COLO829 (cell line): ENCODE measurements around the gene UBE2QL1.

Experiments used
- DNase-seq: peaks from one replicate; pipeline ENCODE4 v3.0.0; 2012; ENCODE audit warnings: low spot score

The UBE2QL1 gene

DNA sequence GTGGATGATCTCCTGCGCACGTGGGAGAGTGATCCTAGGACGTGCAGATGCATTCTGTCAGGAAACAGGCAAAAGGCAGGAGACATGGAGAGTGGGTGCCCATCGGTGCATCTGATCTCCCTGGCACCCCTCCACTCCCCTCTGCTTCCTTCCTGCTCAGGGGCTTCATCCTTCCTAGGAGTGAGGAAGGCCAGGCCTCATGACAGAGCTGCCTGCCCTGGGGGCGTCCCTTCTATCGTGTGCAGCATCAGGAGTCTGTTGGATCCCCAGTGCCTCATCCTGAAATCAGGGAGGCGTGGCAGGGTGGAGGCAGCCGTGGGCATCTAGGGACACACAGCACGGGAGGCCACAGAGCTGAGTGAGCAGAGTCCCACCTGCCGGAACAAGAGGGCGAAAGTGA is 30.1 kb downstream of the UBE2QL1 start:
- no peak for DNase-seq

DNA sequence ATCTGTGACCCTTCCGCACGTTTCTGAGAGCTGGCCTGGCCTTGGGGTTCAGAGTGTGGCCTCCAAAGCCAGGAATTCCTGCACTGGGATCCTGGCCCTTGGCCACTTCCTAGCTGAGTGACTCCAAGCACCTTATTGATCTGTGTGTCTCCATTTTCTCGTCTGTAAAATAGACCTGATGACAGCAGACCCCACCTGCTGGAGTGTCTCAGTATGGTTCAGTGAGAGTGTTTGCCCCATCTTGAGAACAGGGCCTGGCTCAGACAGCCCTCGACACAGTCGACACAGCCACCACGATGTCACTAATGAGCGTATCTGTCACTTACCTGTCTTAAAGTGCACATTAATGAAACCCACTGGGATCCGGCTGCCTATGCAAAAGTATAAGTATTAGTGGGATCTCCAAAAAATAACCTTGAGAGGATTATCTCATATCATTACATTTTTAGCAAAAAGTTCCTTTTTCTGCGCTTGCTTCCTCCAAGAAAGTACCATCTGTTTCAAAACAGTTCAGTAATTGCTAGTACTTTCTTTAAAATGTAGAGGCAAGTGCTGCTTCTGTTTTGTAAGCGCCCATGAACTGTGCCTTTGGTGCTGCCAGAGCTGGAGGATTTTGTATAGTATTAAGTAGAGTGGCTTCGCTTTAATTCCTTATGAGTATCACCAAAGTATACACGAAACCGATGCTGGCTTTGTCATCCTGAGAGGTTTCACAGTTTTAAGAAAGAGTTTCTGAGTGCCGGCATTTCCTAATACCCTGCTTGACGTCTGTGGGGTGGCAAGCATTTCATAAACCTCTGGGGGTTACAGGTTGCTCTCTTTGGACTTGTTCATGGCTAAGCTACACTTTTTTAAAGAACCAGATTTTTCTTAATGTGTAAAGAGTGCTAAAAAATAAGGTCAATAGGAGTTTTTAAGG is 31.7 kb downstream of the UBE2QL1 start:
- no peak for DNase-seq

DNA sequence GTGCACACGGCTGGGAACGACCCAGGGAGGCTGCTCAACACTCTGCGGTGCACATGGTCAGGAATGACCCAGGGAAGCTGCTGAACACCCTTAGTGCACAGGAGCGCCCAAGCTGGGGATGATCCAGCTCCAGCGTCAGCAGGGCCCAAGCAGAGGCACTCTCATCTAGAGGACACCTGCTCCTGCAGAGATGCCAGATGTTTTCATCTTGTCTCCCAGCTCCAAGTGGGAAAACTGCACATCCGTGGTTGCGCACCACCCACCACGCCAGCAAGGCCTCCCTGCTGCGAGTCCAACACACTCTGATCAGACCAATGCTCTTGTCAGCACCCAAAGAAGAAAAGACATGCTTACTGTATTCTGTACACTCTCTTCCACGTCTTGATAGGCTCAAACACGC is 34.1 kb downstream of the UBE2QL1 start:
- DNase-seq = no peak

DNA sequence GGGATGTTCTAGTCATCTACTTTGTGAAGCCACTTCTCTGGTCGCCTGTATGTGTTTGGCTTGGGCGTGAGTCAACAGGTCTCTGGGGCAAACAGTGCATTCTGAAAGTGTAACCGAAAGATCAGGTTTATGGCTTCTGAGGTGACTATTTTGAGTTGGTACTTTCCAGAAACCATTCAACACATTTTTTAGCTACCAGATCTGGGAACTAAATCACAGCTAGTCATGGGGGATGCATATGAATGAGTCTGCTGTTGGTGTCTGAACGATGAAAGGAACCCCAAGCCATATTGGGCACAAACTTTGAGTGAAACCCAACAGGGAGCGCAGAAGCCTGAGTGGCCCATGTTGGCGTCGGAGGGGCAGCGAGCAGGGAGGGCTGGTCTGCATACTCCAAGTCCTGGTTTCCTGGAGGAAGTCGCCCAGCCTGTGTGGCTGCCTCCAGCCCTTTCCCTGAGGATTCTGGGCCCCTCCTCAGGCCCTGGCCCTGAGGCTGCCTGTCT is 35.3 kb downstream of the UBE2QL1 start:
- no peak for DNase-seq

DNA sequence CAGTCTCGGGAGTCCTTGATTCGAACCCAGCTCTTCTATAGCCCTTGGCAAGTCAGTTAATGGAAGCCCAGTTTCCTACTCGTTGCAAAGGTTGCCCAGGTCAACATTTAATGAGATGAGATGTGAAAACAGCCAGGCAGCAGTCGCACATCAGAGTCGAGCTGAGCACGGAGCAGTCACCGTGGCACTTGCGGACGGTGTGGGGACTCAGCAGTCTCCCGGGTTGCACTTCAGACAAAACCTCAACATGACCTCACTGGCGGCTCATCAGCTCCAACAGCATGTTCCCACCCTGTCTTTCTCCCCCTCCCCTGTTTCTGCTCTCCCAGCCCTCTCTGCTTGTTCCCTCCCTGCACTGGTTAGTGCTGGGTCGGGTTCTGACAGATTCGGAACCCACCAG is 35.8 kb downstream of the UBE2QL1 start:
- no peak for DNase-seq

GRCh38 chr5:6484899-6485298 is 36.2 kb downstream of the UBE2QL1 start:
- no peak for DNase-seq

GRCh38 chr5:6485441-6485840 is 36.8 kb downstream of the UBE2QL1 start:
- no peak for DNase-seq

GRCh38 chr5:6486074-6486473 is 37.4 kb downstream of the UBE2QL1 start:
- no peak for DNase-seq

GRCh38 chr5:6487081-6487480 is 38.4 kb downstream of the UBE2QL1 start:
- no peak for DNase-seq

DNA sequence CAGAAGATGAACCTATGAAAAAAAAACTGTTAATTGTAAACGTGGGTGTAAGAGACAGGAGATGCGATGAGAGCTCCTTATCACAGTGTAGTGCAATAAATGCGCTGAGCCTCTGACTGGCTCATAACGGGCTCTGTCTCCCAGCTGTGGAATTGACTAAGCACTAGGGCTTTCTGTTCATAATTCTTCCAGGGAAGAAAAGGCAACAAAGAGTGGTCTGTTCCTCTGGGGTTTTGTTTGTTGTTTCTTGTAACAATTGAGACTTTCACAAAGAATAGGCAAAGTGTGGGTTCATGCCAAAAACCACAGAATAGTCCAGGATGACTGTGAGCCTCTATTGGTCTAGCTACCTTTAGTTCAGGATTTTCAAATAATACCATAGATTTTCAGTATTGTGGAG is 39.4 kb downstream of the UBE2QL1 start:
- DNase-seq = peak; percentile 57

- DNase-seq = no peak
Observed at GRCh38 chr5:6489643-6490185, 41.1 kb downstream of the UBE2QL1 start.

DNA sequence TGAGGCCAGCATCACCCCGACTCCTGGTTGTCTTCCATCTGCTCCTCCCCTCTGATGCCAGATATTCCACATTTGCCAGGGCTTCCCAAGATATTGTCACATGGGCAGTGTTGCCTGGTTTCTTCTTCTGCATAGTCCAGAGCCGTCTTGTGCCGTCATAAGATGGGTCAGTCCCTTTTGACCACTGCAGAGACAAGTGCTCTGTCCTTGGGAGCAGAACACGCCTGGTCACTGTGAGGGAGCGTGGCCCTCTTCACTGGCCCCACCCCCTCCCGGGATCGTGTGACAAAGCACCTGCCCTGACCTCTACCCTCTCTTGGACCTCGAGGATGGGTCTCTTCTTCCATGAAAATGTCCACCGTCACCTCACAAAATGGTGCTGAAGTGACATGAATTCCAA is 41.6 kb downstream of the UBE2QL1 start:
- no peak for DNase-seq

DNA sequence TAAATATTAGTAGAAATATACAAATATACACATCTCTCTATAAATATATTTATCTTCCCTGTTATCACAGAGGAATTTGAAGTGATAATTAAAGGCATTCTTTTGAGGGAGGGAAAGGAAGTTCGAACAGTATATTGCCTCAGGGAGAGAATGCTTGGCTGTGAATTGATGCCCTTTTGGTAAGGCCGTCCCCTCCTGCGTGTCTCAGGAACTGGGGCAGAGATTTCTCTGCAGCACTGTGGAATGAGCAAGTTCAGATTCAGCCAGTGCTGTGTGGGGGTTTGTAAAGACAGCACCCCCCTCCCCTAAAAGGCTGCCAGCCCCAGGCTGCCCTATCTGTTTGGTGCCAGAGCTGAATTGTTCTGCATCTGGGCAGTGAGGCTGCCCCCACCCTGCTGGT is 42.0 kb downstream of the UBE2QL1 start:
- DNase-seq = no peak

GRCh38 chr5:6491196-6491918 is 42.7 kb downstream of the UBE2QL1 start:
- DNase-seq = no peak

DNA sequence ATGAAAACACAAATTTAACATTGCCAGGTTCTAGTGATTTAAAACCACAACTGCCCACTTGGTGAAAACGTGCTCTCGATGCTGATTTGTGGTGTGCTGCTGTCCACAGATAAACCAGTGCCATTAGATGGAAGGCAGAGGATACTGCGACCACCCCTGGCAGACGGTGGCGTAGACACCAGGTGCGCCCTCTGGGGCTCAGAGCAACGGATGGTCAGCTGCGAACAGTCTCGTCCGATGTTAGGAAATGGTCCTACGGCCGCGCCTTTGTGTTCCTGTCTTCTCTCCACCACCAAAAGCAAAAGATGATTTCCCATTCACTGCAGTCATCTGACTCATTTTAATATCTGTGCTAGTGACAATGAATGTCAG is 43.2 kb downstream of the UBE2QL1 start:
- DNase-seq = no peak

DNA sequence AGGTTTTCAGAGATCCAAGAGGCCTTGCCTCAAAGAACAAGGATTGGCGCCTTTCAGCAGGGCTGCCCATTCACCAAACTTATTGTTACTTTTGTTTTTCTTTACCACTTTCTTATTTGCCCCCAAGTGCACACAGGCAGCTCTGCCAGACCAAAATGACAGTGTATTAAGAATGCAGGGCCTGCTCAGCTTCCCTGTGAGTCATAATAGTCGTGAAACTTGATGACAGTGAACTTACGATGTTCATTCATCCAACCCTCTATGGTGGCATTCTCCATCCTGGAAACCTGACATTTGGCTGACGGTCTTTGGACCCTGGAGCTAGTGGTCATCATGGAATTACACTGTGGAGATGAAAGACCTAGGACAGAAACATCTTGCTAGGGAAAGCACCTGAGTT is 44.3 kb downstream of the UBE2QL1 start:
- DNase-seq = no peak

- DNase-seq = no peak
Observed at GRCh38 chr5:6493681-6494454, 45.2 kb downstream of the UBE2QL1 start.

DNA sequence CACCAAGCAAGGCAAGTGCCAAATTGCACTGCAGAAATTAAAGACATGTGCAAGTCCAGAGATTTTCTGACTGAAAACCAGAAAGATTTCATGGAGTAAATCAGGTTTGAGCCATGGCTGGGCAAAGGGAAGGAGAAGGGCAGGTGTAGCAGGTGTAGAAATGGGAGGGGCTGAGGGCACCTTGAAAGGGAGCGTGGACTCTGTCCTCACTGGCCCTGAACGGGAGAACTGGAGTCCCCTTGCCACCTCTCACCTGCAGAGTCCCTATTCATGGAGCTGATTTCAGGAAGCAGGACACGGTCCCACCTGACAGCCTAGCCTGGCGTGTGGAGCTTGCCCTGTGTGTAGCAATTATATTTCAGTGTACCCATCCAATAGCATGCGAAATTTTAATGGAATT is 46.3 kb downstream of the UBE2QL1 start:
- no peak for DNase-seq

DNA sequence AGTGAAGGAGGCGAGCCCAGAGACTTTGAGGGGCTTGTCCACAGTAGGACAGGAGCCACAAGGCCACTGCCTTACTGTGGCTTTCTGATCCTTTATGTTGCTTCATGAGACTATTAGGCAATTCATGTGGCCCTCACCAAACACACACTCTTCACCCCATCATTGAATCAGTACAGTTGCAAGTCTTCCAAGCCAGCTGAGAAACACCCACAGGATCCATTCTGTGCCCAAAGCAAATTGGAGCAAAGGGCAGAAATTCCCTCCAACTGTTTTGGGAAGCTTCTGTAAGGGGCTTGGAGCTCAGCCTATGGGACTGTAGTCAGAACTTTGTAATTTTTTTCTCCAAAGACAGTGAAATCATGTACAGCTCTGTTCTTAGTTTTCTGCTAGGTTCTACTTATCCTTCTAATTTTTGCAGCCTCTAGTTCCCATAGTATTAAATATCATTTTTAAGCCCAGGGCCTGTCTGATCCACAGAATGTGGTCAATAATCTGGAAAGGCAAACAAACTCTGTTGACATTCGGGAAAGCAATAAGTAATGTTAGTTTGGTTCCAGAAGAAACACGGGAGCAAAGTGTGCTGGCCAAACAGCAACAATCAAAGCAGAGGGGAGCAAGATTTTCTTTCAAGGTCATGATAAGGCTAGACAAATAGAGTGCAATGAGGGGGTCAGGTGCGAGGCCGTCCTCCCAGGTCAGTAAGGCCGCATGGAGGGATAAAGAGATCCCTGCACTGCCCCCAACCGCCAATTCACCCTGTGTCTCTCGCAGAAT is 47.0 kb downstream of the UBE2QL1 start:
- DNase-seq = no peak

GRCh38 chr5:6496207-6496584 is 47.5 kb downstream of the UBE2QL1 start:
- no peak for DNase-seq

DNA sequence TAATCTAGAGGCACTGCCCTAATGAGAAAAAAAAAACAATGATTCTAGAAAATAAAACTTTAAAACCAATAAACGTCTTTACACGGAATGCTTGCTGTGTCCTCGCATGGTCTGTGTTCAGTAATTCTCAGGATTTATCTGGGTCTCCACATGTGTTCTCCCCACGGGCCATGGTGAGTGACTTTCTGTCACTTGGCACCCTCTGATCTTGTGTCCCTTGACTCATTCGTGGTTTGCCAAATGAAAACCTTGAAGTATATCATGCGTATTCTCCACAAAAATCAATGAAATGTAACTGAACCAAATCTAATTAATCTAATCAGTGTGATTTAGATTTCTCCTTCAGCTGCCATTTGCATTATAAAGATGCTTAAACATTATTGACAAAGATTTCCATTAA is 48.0 kb downstream of the UBE2QL1 start:
- DNase-seq = no peak

DNA sequence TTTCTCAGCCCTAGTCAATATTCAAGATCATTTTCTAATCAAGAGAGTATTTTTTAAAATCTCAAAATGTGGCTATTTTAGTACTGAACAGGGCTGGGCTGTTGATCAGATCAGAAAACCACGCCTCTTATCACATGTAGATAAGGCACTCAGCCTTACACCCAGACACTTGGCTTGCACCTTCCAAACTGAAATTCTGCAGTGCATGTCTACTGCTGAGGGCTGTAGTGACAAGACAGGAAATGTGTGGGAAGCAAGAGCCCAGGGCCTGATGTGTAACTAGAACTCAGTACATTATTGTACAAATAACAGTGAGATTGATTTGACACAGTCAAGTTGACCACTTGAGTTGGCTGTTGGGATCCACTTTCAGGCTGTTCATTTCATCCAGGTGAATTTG is 48.6 kb downstream of the UBE2QL1 start:
- no peak for DNase-seq
